ENCODE measurements around the gene CDK12.
A peak's percentile ranks its signal among the peaks of the same experiment; 100 is the strongest.
"Not testable (repeated sequence)": the region's sequence is repeated elsewhere in the genome, so short reads cannot be mapped to it uniquely, and the experiment has no call there.

Gene CDK12

DNA sequence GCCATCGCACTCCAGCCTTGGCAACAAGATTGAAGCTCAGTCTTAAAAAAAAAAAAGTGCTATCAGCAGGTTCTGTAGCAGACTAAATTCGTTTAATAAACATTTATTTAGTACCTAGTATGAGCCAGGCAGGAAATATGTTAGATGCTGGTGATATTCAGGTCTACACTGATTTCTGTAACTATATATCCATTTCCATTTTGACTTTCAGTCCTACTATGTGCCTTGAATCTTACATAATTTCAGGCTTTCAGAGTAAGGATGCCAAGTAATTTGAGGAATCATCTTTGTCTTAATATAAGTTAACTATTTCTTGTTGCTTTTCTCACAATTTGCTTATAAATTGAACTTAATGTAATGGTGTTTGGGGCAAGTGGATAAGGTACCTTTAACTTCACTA is 46.2 kb downstream of the CDK12 start:
- no peak for DNase-seq

GRCh38 chr17:39508987-39509386 is 47.7 kb downstream of the CDK12 start:
- no peak for DNase-seq

DNA sequence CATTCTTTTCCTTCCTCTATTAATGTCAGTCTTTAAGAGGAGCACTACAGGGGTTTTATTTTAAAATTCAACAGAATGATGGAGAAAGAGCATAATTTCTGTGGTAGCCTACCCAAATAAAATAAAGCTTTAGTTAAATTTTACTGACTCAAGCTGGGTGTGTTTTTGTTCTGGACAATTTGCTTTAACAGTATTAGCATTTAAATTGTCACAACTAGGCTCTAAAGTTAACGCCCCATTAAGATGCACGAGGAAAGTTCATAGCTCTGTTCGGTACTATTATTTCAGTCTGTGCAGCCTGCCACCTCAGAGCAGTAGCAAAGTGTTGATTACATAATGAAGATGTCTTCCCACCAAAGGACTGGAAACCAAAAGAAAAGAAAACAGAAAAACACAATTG is 52.0 kb downstream of the CDK12 start:
- no peak for DNase-seq

DNA sequence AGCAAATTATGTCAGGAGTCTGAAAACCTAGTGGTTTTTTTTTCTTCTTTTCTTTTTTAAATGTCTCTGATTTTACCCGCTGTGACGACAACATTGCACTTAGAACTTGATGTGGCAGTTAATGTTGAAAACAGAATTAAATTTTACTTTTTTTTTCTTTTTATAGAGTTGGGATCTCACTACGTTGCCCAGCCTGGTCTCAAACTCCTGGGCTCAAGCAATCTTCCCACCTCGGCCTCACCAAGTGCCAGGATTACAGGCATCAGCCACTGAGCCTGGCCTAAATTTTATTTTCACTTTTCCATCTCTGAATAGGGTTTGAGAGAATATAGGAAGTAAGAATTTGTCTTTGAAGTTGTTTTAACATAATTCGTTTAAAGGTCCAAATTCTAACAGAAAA is 52.6 kb downstream of the CDK12 start:
- no peak for DNase-seq

DNA sequence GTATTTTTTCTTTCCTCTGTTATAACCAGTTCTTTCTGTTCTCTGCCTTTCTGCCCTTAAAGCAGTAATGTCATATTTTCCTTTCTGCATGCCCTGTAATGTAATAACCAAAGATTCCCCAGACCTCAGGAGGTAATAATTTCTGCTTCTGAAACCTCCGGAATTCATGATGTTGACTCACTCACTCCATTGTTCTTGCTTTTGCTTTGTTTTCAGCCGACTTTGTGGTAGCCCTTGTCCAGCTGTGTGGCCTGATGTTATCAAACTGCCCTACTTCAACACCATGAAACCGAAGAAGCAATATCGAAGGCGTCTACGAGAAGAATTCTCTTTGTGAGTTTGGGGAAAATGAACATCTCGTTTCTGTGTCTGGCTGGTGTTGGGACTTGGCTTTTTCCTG is 55.9 kb downstream of the CDK12 start:
- no peak for DNase-seq

- no peak for DNase-seq
Observed at GRCh38 chr17:39525801-39526506, 64.7 kb downstream of the CDK12 start.

- DNase-seq, result peak in 1 of 2 donors; percentile 4
Observed at GRCh38 chr17:39527220-39527813, 66.0 kb downstream of the CDK12 start.

DNA sequence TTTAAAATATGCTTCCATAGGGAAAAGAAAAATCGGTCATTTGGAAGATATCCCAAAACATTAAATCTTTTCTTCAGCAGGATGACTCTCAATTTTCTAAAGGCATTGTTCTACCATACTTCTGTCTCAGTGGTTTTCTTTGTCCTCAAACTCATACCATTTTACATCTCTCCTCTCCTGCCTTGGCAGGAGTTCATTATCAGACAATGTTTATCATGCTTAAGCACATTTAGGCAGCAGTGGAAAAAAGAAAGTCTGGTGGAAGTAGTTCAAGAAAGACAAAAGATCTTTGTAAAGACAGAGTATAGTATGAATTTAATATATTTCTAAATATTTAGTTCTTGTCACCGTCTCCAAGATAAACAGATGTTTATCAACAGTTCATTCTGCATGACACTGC is 68.2 kb downstream of the CDK12 start:
- DNase-seq, result no peak

- DNase-seq, result no peak
Observed at GRCh38 chr17:39530513-39530912, 69.2 kb downstream of the CDK12 start.

- no peak for DNase-seq
Observed at GRCh38 chr17:39531252-39531651, 70.0 kb downstream of the CDK12 start.

DNA sequence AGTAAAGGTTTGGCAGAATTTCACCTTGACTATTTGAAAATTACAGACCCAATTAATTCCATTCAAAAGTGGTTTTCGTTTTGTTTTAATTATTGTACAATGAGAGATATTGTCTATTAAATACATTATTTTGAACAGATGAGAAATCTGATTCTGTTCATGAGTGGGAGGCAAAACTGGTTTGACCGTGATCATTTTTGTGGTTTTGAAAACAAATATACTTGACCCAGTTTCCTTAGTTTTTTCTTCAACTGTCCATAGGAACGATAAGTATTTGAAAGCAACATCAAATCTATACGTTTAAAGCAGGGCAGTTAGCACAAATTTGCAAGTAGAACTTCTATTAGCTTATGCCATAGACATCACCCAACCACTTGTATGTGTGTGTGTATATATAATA is 72.6 kb downstream of the CDK12 start:
- no peak for DNase-seq

- no peak for DNase-seq
Observed at GRCh38 chr17:39534768-39535405, 73.6 kb downstream of the CDK12 start.

GRCh38 chr17:39536468-39536867 is 75.2 kb downstream of the CDK12 start:
- DNase-seq, result no peak

GRCh38 chr17:39537364-39537763 is 76.1 kb downstream of the CDK12 start:
- not testable (repeated sequence) for DNase-seq

- peak in 1 of 2 donors; percentile 5 for DNase-seq
Observed at GRCh38 chr17:39538866-39539265, 77.6 kb downstream of the CDK12 start.

- DNase-seq, result no peak
Observed at GRCh38 chr17:39540611-39541010, 79.3 kb downstream of the CDK12 start.

DNA sequence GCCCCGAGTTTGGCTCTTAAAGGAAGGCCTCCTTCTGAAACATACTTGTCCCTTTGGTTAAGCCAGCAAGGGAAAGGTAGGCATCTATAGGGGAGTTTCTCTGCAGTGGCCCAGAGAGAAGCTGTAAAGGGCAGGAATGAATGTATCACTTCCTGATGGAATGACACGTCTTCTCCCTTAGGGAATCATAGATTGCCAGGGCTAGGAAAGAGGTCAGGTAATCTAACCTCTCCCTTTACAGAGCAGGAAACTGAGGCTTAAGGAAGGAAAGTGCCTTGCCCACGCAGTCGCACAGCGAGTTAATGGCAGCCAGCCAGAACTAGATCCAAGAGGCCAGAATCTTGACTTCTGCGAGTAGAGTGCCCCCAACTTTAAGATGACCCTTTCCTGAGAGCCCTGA is 80.4 kb downstream of the CDK12 start:
- no peak for DNase-seq

GRCh38 chr17:39543176-39543575 is 81.9 kb downstream of the CDK12 start:
- DNase-seq, result no peak

DNA sequence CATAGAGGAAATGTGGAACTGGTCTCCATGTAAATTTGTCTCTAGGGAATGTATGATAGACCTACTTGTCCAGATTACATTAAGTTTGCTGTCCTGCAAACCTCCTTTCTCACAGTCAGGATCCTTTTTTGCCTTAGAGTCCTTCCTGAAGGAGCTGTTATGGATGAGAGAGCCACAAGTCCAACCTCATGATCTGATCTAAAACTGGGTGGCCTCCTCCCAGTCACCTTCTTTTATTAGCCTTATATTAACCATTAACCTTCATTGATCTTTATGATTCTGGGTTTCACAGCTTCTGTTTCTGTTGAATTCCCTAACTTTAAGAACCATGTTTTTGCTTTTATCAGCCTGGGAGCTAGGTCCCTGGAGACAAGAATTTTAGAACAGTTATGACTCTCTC is 82.4 kb downstream of the CDK12 start:
- no peak for DNase-seq

GRCh38 chr17:39544361-39544760 is 83.1 kb downstream of the CDK12 start:
- DNase-seq, result not testable (repeated sequence)

- DNase-seq, result peak in 1 of 2 donors; percentile 22
Observed at GRCh38 chr17:39547713-39548478, 86.6 kb downstream of the CDK12 start.

DNA sequence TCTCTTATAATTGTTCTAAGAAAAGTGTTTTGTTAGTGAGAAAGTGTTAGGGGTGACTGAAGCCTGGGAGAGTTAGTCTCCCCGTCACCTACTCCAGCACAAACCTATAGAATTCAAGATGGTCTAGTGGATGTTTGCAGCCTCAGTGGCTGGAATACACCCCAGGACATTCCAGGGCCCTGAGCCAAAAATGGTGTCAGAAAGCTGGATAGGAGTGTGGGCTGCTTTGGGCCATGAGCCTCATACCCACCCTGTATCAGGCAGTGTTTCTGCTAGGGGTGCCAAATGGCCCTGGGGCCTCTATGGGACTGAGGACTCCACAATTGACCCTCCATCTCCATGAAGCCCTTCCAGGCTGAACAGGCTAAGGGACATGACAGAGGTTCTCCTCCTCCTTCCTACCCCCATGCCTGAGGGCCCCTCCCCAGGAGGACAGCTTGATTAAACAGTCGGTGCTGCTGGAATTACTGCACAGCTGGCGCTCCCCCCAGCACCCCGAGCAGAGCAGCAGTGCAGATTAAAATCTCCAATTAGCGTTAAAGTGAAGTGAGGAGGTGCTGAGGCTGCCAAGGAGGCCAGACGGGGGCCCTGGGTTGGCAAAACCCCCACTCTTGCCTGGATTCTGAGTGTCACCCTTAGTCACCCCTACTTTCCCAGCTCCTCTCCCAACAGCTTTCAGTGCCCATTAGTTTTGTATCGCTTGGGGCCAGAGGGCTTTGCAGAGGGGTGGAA is 87.4 kb downstream of the CDK12 start:
- DNase-seq, result no peak

Data from hippocampal formation (tissue), 2 donors.